Astrocyte (in vitro differentiated cells and primary cell): ENCODE measurements around the gene AMMECR1.

Experiments
- EZH2 ChIP-seq: IDR thresholded peaks from 2 replicates; pipeline ENCODE4 v1.6.1; 2012; ENCODE audit warnings: mild to moderate bottlenecking, low read length, inconsistent platforms; ENCODE audit not compliant: insufficient read depth
- TF ChIP-seq, protein P1 (sequence below): IDR thresholded peaks from 2 replicates; pipeline ENCODE4 v1.5.1; 2011; ENCODE audit warnings: low read depth, mild to moderate bottlenecking, inconsistent platforms, low read length, moderate library complexity; ENCODE audit not compliant: insufficient read depth

DNA sequence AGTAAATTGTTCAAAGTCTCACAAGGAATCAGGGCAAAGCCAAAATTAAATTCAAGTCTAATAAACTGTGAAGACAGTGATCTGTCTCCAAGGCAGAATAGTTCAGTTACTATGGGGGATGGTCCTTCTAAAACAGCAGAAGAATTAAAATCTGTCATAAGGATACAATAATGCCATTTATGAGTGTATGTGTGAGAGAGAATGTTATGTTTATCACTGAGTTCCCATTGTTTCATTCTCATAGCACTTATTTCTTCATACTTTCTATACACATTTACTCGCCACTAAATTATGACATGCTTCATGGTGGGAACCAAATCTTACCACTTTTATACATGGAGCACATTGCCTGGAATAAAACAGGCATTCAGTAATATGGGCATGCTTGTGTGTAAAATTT is 102.5 kb downstream of the AMMECR1 start:
- TF ChIP-seq, protein P1, sequence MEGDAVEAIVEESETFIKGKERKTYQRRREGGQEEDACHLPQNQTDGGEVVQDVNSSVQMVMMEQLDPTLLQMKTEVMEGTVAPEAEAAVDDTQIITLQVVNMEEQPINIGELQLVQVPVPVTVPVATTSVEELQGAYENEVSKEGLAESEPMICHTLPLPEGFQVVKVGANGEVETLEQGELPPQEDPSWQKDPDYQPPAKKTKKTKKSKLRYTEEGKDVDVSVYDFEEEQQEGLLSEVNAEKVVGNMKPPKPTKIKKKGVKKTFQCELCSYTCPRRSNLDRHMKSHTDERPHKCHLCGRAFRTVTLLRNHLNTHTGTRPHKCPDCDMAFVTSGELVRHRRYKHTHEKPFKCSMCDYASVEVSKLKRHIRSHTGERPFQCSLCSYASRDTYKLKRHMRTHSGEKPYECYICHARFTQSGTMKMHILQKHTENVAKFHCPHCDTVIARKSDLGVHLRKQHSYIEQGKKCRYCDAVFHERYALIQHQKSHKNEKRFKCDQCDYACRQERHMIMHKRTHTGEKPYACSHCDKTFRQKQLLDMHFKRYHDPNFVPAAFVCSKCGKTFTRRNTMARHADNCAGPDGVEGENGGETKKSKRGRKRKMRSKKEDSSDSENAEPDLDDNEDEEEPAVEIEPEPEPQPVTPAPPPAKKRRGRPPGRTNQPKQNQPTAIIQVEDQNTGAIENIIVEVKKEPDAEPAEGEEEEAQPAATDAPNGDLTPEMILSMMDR: no peak
- no peak for TF ChIP-seq EZH2
